Measurements from ENCODE around the gene RELCH.
A peak's percentile ranks its signal among the peaks of the same experiment; 100 is the strongest.

Gene RELCH

DNA sequence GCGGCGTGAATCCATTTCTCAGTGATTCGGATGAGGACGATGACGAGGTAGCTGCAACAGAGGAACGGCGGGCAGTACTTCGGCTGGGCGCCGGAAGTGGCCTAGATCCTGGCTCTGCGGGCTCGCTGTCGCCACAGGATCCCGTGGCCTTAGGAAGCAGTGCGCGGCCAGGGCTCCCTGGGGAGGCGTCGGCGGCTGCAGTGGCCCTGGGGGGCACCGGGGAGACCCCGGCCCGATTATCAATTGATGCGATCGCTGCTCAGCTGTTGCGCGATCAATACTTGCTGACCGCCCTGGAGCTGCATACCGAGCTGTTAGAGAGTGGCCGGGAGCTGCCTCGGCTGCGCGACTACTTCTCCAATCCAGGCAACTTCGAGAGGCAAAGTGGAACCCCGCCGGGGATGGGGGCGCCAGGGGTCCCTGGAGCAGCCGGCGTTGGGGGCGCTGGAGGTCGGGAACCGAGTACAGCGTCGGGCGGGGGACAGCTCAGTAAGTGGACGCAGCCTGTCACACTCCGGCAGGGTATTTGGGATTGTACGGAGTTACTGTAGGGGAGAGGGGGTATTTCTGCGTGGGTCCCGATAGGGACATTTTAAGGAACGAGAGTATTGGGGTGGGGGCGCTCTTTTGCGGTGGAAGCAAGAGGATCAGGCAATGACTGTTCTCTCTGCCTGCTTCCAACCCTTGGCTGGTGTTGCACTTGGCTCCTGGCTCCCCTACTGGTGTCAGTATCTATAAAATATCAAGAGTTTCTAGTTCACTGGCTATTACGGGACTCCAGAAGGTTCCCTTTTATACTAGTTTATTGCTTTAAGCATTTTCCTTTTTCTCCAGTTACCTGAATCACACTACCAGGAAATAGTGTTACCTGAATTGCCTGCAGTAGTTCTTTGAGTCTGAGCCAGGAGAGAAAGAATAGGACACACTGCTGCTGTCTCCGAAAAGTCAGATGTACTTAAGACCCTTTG is 772 bp downstream of the RELCH start:
- no peak for DNase-seq

GRCh38 chr18:62189208-62189607 is 2.2 kb downstream of the RELCH start:
- no peak for DNase-seq

DNA sequence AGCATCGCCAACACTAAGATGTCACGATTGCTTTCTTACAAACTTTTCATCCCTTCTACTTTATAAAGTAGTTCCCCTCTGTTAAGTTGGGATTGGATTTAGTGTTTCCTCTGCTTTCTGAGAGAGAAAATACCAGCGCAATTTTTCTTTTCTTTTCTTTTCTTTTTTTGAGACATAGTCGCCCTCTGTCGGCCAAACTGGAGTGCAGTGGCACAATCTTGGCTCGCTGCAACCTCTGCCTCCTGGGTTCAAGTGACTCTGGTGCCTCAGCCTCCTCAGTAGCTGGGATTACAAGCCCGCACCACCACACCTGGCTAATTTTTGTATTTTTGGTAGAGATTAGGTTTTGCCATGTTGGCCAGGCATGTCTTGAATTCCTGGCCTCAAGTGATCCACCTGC is 9.0 kb downstream of the RELCH start:
- DNase-seq = no peak

DNA sequence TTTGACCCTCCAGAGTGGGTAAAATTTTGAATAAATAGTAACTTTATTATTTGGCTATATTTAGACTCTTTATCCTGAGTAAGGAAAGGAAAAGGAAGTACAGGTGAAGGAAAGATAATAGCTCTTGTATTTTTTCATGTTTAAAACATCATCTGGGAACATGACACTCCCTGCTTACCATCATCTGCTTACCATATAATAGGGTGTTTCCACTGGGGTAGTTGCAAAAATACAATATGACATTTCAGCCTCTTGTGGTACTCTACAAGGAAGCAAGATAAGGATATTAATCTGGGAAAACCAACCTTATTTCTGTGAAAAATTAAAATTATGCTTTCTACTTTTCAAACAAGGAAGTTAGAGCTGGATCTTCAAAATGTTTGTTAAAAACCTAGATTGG is 9.9 kb downstream of the RELCH start:
- no peak for DNase-seq

DNA sequence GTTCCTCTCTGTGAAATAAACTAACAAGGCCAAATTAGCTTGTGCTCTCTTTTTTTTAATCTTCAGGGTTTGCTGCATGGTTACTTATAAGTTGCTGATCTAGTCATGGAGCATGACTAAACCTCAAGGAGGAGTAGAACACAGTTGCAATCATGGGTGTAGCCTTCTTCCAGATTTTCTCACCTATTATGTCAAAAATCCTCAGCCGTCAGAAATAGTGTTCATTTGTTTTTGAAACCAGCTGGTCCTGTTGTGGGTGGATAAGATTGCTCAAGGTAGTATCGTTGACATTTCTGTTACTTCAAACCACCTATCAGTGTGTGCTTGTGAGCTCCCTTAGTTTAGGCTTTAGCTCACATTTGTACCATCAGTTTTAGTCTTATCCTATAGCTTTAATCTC is 11.2 kb downstream of the RELCH start:
- no peak for DNase-seq

GRCh38 chr18:62199629-62200028 is 12.6 kb downstream of the RELCH start:
- DNase-seq = no peak

DNA sequence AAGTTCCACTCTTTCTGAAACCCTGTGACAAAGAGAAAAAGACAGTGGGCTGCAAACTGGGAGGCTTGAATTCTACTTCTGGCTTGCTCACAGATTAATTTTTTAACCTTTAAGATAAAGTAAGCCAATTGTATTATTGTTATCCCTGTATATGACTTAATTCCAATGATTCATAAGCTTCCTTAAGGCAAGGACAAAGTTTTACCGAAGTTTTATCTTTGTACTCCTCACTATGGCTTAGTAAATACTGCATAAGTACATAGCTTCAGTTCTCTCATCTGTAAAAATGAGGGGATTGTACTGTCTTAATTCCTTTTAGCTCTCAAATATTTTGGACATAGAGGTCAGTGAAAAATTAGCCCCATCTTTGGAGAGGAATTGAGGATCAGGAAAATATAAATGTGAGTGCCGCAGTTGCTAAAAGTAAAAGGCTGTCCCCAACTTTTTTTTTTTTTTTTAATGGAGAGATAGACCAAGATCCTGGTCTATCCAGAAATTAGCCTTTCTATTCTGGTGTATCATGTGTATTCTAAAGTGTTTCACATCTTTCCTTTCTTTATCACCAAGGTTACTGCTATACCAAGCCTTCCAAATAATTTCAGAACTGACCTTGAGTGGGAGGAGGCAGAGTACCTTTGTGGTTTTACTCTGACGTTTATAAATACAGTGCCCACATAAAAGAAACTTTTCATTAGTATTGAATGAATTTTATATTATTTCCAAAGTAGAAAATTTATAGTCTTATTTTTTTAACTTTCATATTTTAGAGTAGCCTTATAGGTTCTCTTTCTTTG is 13.3 kb downstream of the RELCH start:
- DNase-seq = no peak

DNA sequence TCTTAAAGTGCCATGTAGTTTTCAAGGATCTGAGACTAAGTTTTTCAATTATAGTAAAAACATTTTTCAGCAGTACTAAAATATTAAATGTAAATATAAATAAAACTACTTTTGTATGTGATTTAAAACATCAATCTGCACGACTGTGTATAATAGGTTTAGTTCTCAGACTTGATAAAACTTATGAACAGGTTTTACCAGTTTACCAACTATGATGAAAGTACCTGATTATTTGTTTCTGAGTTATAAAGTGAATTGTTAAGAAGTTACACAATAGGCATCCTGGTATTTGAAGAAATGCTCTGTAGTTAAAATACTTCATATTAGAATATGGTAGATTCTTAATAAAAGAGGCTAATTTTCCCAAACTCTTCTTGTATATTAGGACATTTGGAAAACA is 14.8 kb downstream of the RELCH start:
- no peak for DNase-seq

DNA sequence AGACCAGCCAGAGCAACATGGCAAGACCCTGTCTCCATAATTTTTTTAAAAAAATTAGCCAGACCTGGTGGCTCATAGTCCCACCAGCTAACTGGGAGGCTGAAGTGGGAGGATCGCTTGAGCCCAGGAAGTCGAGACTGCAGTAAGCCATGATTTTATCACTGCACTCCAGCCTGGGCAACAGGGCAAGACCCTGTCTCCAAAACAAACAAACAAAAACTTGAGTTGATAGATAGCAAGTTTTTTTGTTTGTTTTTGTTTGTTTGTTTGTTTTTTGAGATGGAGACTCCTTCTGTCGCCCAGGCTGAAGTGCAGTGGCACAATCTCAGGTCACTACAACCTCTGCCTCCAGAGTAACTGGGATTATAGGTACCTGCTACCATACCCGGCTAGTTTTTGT is 18.8 kb downstream of the RELCH start:
- DNase-seq = no peak

- no peak for DNase-seq
Measured at GRCh38 chr18:62206593-62206992, 19.5 kb downstream of the RELCH start.

DNA sequence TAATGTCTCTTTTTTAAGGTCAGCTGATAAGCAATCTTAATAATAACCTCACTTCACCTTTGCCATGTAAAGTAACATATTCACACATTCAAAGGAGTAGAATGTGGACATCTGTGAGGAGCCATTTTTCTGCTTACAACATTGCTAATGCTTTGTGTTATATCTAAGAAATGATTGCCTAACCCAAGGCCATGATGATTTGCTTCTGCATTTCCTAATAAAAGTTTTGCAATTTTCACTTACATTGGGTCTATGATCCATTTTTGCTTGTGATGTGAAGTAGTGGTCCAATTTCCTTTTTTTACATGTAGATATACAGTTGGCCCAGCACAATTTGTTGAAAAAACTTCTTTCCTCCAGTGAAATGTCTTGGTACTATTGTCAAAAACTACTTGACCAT is 22.0 kb downstream of the RELCH start:
- no peak for DNase-seq

- DNase-seq = no peak
Measured at GRCh38 chr18:62210138-62210537, 23.1 kb downstream of the RELCH start.

- no peak for DNase-seq
Measured at GRCh38 chr18:62211325-62211828, 24.3 kb downstream of the RELCH start.

GRCh38 chr18:62214790-62215189 is 27.7 kb downstream of the RELCH start:
- DNase-seq = no peak

GRCh38 chr18:62224229-62224628 is 37.2 kb downstream of the RELCH start:
- DNase-seq = no peak

- DNase-seq = no peak
Measured at GRCh38 chr18:62226047-62226446, 39.0 kb downstream of the RELCH start.

DNA sequence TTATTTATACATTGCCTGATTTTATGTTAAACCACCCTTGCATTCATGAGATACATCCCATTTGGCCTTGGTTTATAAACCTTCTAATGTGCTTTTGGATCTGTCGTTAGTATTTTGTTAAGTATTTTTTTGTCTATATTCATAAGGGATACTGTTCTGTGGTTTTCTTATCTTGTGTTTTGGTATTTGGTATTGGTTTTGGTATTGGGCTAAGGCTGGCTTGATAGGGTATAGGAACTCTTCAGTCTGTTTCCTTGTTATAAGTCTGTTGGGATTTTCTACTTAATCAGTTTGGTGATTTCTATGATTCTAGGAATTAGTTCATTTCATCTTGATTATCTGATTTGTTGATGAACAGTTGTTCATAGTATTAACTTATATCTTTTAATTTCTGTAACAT is 49.2 kb downstream of the RELCH start:
- no peak for DNase-seq

DNA sequence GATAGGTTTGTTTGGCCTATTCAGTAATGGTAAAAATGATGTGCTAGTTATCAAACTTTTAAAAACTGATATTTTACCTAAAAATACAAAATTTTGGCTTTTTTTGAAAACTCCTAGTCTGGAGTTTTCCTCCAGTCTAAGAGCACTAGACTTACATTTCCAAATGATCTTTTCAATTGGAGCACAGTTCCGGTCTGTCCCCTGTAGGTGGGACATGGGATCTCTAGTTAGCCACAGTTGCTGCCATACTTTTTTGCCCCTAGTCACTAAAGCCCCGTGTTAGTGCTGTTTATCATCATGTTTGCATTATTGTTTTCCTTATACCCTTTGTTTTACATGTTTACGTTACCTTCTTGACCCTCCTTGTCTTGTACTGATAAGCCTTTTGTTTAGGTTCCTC is 52.4 kb downstream of the RELCH start:
- DNase-seq = no peak

DNA sequence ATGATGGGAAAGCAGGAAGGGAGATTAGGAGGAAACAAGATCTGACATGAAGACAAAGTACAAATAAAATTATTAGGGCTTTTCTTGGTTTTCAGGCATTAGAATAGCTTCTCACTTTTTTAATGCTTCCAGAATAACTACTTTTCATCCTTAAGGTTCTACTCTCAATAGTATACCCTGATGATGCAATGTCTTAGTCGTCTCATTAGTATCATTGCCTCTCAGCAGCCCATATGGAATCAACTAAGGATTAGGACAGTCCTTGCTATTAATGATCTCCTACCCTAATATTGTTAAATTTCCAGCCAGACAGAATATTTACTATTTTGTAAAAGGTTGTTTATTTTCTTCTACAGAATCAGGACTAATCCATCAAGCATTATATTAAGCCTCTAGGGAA is 55.9 kb downstream of the RELCH start:
- DNase-seq = no peak

GRCh38 chr18:62245177-62245576 is 58.1 kb downstream of the RELCH start:
- no peak for DNase-seq

DNA sequence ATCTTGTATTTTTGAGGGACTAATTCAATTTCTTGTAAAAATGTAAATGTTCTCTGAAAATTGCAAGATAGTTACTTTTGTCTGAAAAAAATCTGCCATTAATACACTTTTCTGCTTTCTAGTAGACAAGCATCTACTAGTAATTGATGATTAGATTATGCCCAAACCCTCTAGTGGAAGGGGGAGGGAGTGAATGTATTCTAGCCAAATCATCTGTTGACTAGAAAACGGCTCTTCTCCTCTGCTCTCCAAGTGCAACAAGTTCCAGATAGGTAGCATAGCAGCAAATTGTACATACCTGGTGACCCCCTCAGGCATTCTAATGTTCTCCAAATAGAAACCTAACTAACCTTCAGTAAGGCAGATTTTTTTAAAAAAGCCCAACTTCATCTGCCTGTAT is 58.6 kb downstream of the RELCH start:
- DNase-seq = no peak

DNA sequence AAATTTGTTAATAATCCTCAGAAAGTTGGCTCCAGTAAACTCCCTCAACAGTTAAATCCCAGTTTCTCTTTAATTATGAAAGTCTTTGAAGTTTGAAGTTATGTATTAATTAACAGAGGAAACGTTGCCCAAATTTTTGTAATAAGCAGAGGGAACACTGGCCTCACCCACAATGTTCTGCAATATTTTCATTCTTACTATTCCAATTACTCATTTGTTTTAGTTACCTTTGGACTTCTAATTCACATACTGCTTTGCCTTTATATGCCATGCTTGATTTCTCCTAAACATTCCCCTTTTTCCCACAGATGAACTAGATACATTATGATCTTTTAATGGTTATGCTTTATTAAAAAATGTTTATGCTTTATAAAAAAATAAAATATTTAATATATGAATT is 61.3 kb downstream of the RELCH start:
- no peak for DNase-seq

GRCh38 chr18:62249478-62250097 is 62.5 kb downstream of the RELCH start:
- DNase-seq = peak; percentile 63

Data from midbrain (tissue), 1 donor.